MG63 (cell line): ENCODE results near the gene PMAIP1. TPM values are rescaled to one million over a fixed set of nuclear protein-coding genes. Genes with fewer than 3 reads are reported as not detected.
"Not testable (repeated sequence)": the region's sequence is repeated elsewhere in the genome, so short reads cannot be mapped to it uniquely, and the experiment has no call there.

Experiments
- DNase-seq: peaks from one replicate; pipeline ENCODE4 v3.0.0-alpha.2; 2020
- H3K27me3 ChIP-seq: fragments of 250-450 bp; sonication (Bioruptor Pico); 2 replicates; pipeline ENCODE4 v1.5.1; 2020; ENCODE audit warnings: mild to moderate bottlenecking, moderate library complexity
- H3K36me3 ChIP-seq: fragments of 250-450 bp; sonication (Bioruptor Pico); 2 replicates; pipeline ENCODE4 v1.5.1; 2020; ENCODE audit warnings: mild to moderate bottlenecking, moderate library complexity
- H3K4me3 ChIP-seq: fragments of 250-450 bp; sonication (Bioruptor Pico); 2 replicates; pipeline ENCODE4 v1.5.1; 2020; ENCODE audit warnings: mild to moderate bottlenecking, moderate library complexity
- H3K9me3 ChIP-seq: fragments of 250-450 bp; sonication (Bioruptor Pico); 2 replicates; pipeline ENCODE4 v1.5.1; 2020; ENCODE audit warnings: mild to moderate bottlenecking, moderate library complexity
- total RNA-seq: library from RNA; depleted of rRNA; stranded (reverse); fragments of >200 nt; shearing (Covaris generic); gene quantifications from 2 replicates; pipeline ENCODE4 v1.2.3, GENCODE V29; 2014; ENCODE audit warnings: low replicate concordance

Gene PMAIP1
- total RNA-seq, 1 experiment from 2014 or later: 14.1 TPM

- Histone ChIP-seq H3K36me3 (no peaks in the 10 kb centered on the region), H3K9me3 (no peaks in the 10 kb centered on the region), H3K4me3 (no peak overlapping the region), H3K27me3 (no peaks in the 10 kb centered on the region)
- no peak for DNase-seq
These were observed 22.4 kb upstream of the PMAIP1 start for GRCh38 chr18:59877361-59877760.

- H3K36me3 ChIP-seq: no peaks in the 10 kb centered on the region
- H3K27me3 ChIP-seq: no peaks in the 10 kb centered on the region
- no peak overlapping the region for H3K4me3 ChIP-seq
- H3K9me3 ChIP-seq: no peaks in the 10 kb centered on the region
- DNase-seq: no peak
These were observed 21.2 kb upstream of the PMAIP1 start for GRCh38 chr18:59878644-59879043.

GRCh38 chr18:59881728-59882656, 17.8 kb upstream of the PMAIP1 start:
- no peak overlapping the region for H3K4me3 ChIP-seq
- no peaks in the 10 kb centered on the region for H3K9me3 ChIP-seq
- peak; percentile 20 for DNase-seq
- no peaks in the 10 kb centered on the region for H3K27me3 ChIP-seq
- H3K36me3 ChIP-seq: no peaks in the 10 kb centered on the region

- Histone ChIP-seq H3K9me3 (no peaks in the 10 kb centered on the region), H3K27me3 (no peaks in the 10 kb centered on the region), H3K36me3 (no peaks in the 10 kb centered on the region), H3K4me3 (no peak overlapping the region)
- no peak for DNase-seq
These were observed 15.4 kb upstream of the PMAIP1 start for GRCh38 chr18:59884351-59884750.

GRCh38 chr18:59885579-59886163, 14.1 kb upstream of the PMAIP1 start:
- Histone ChIP-seq H3K4me3 (peak overlapping the region; percentile 16), H3K27me3 (no peaks in the 10 kb centered on the region)

DNA sequence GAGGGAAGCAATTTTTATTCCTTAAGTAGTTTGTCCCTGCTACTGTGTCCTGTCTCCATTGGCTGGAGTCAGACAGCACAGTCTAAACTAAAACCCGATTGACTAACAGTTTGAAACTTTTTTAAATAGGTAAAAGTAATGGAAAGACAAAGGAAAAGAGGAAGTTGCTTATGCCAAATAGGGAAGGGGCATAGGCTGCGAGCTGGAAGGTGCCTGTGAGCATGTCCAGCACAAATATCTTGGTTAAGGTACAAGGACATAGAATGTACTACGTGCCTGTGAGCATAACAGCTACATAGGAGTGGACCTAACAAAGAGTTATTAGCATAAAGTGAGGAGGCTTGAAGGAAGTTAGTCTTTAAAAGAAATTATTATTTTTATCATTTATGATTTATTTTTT, 13.4 kb upstream of the PMAIP1 start:
- DNase-seq, H3K36me3 ChIP-seq, H3K27me3 ChIP-seq, H3K4me3 ChIP-seq, H3K9me3 ChIP-seq: not testable (repeated sequence)

More at GRCh38 chr18:59885579-59886163, 14.1 kb upstream of the PMAIP1 start:
- peak; percentile 55 for DNase-seq
- Histone ChIP-seq H3K9me3 (no peaks in the 10 kb centered on the region), H3K36me3 (no peaks in the 10 kb centered on the region)

- no peaks in the 10 kb centered on the region for H3K27me3 ChIP-seq
- no peak for DNase-seq
- H3K9me3 ChIP-seq: no peaks in the 10 kb centered on the region
- H3K4me3 ChIP-seq: no peak overlapping the region
- no peaks in the 10 kb centered on the region for H3K36me3 ChIP-seq
These were observed 7.7 kb upstream of the PMAIP1 start for GRCh38 chr18:59892123-59892522.

GRCh38 chr18:59893971-59894370, 5.8 kb upstream of the PMAIP1 start:
- no peak for DNase-seq

GRCh38 chr18:59897321-59897954, 2.4 kb upstream of the PMAIP1 start:
- no peak overlapping the region for H3K4me3 ChIP-seq
- H3K36me3 ChIP-seq: peaks cover 7% of the 10 kb centered on the region
- no peak for DNase-seq
- no peaks in the 10 kb centered on the region for H3K9me3 ChIP-seq
- no peaks in the 10 kb centered on the region for H3K27me3 ChIP-seq

More at GRCh38 chr18:59893971-59894370, 5.8 kb upstream of the PMAIP1 start:
- Histone ChIP-seq H3K9me3 (no peaks in the 10 kb centered on the region), H3K4me3 (no peak overlapping the region), H3K27me3 (no peaks in the 10 kb centered on the region), H3K36me3 (no peaks in the 10 kb centered on the region)

DNA sequence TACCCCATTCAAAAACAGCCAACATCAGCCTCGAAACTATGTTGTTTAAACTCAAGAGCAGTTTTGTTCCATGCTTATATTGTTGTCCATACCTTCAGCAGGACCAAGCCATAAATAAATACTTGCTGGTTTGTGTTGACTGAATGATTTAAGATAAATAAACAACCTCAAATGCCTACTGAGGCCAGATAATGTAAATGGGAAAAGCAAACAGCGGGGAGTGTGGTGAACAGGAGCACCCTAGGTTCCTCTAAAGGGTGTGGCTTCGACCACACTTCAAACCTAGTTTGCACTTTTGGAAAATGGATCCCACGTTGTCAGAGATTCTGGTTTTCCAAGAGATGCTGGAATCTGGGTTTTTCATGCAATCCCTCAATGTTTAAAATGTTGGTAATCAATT, 1.7 kb upstream of the PMAIP1 start:
- peaks cover 13% of the 10 kb centered on the region for H3K36me3 ChIP-seq
- H3K9me3 ChIP-seq: no peaks in the 10 kb centered on the region
- H3K27me3 ChIP-seq: no peaks in the 10 kb centered on the region
- H3K4me3 ChIP-seq: no peak overlapping the region
- DNase-seq: no peak

GRCh38 chr18:59898609-59899297, 1.0 kb upstream of the PMAIP1 start:
- no peak for DNase-seq
- Histone ChIP-seq H3K36me3 (peaks cover 20% of the 10 kb centered on the region), H3K27me3 (no peaks in the 10 kb centered on the region), H3K9me3 (no peaks in the 10 kb centered on the region), H3K4me3 (peak overlapping the region; percentile 84)

GRCh38 chr18:59900222-59901128, 679 bp downstream of the PMAIP1 start:
- Histone ChIP-seq H3K36me3 (peaks cover 25% of the 10 kb centered on the region), H3K9me3 (no peaks in the 10 kb centered on the region), H3K4me3 (peak overlapping the region; percentile 84), H3K27me3 (no peaks in the 10 kb centered on the region)
- peak; percentile 71 for DNase-seq

DNA sequence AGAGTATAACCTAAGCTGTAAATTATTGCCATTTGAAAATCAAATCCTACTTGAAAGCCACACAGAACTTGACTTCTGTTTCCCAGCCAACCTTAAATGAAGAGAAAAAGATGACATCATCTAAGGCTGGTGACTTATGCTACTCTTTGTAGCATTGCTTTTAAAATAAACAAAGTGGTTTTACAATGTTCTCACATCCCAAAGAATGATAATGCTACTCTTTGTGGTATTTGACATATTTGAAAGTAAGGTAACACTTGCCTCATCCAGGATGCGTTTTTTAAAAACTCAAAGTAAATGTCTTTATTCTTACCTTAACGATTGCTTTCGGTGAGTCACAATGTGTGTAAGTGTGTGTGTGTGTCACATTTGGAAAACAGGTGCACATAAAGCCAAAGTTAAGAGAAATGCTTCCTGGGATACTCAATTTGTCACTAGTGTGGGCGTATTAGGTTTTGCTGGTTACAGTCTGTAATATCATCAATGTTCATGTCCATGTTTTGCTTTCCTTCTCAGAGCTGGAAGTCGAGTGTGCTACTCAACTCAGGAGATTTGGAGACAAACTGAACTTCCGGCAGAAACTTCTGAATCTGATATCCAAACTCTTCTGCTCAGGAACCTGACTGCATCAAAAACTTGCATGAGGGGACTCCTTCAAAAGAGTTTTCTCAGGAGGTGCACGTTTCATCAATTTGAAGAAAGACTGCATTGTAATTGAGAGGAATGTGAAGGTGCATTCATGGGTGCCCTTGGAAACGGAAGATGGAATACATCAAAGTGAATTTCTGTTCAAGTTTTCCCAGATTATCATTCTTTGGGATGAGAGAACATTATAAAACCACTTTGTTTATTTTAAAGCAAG, 2.6 kb downstream of the PMAIP1 start:
- Histone ChIP-seq H3K4me3 (peak overlapping the region; percentile 84), H3K36me3 (peaks cover 25% of the 10 kb centered on the region), H3K9me3 (no peaks in the 10 kb centered on the region), H3K27me3 (no peaks in the 10 kb centered on the region)
- DNase-seq: no peak

DNA sequence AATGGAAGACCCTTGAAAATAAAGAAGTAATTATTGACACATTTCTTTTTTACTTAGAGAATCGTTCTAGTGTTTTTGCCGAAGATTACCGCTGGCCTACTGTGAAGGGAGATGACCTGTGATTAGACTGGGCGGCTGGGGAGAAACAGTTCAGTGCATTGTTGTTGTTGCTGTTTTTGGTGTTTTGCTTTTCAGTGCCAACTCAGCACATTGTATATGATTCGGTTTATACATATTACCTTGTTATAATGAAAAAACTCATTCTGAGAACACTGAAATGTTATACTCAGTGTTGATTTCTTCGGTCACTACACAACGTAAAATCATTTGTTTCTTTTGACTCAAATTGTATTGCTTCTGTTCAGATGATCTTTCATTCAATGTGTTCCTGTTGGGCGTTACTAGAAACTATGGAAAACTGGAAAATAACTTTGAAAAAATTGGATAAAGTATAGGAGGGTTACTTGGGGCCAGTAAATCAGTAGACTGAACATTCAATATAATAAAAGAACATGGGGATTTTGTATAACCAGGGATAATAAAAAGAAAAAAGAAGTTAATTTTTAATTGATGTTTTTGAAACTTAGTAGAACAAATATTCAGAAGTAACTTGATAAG, 3.3 kb downstream of the PMAIP1 start:
- no peaks in the 10 kb centered on the region for H3K9me3 ChIP-seq
- peak overlapping the region; percentile 84 for H3K4me3 ChIP-seq
- peaks cover 25% of the 10 kb centered on the region for H3K36me3 ChIP-seq
- no peak for DNase-seq
- no peaks in the 10 kb centered on the region for H3K27me3 ChIP-seq
